K562 (cell line): ENCODE measurements around the gene IREB2. TPM values are rescaled to one million over a fixed set of nuclear protein-coding genes. Genes with fewer than 3 reads are reported as not detected.

ENCODE experiments used
- ATAC-seq: fragments of 200-7000 bp; cut with Tn5 transposase; 3 replicates; pipeline ENCODE4 v1.9.1; 2020; ENCODE audit warnings: moderate library complexity
- BruUV-seq: library from RNA; stranded (reverse); fragments of 400-500 nt; replicated peaks from 2 replicates; lab custom pipeline; 2021; lab: Mats Ljungman, UMichigan
- CTCF ChIA-PET: fragments of 300-600 bp; formaldehyde crosslinking; extraction: SDS; loops from one replicate; lab custom pipeline; 2021; ENCODE audit warnings: low intra/inter-chr PET ratio; lab: Yijun Ruan, JAX
- POLR2A ChIA-PET: fragments of 300-600, 350-650 bp; sonication (Branson Sonifier 250); formaldehyde crosslinking; extraction: SDS; loops from one replicate; lab custom pipeline; 2021; ENCODE audit warnings: antibody characterized with exemption, inconsistent platforms; lab: Yijun Ruan, JAX
- DNase-seq, 4 experiments: peaks; one replicate each; pipeline versions ENCODE4 v3.0.0 to v3.0.0-alpha.2; 2011 to 2018; ENCODE audit warnings: low spot score in 3 of 4, mixed read lengths in 3 of 4; ENCODE audit errors: extremely low read depth in 1 of 4
- FAIRE-seq: peaks from 2 replicates; lab custom pipeline; 2011; peaks lifted over from hg19 to GRCh38; lab: Jason Lieb, UNC
- H2AFZ ChIP-seq: 2 replicates; pipeline ENCODE4 v1.6.0; 2011; ENCODE audit warnings: low read depth, low read length, control low read depth, inconsistent platforms
- H3K27ac ChIP-seq: fragments of 200-600 bp; 3 replicates; pipeline ENCODE4 v1.8.0; 2011; ENCODE audit warnings: low read depth, mild to moderate bottlenecking, control low read depth, inconsistent platforms, low read length, moderate library complexity, mixed read lengths; ENCODE audit errors: extremely low read depth
- H3K27me3 ChIP-seq, 2 experiments: fragments of 300-600 bp in 1 of 2; 2 replicates in 1 of 2; 3 replicates in 1 of 2; pipeline versions ENCODE4 v1.6.0 to v1.8.0; 2011; ENCODE audit warnings: inconsistent platforms in 2 of 2, low read length in 2 of 2, mild to moderate bottlenecking in 1 of 2, mixed read lengths in 1 of 2, moderate library complexity in 1 of 2; ENCODE audit not compliant: control insufficient read depth in 2 of 2, insufficient read depth in 2 of 2
- H3K36me3 ChIP-seq: fragments of 300-600 bp; 3 replicates; pipeline ENCODE4 v1.8.0; 2011; ENCODE audit warnings: mild to moderate bottlenecking, low read length, inconsistent platforms; ENCODE audit not compliant: control insufficient read depth, insufficient read depth
- H3K4me1 ChIP-seq, 2 experiments: fragments of 200-600 bp in 1 of 2; replicated peaks in 1 of 2; 2 replicates in 1 of 2; 3 replicates in 1 of 2; pipeline versions ENCODE4 v1.5.1 to v1.8.0; 2011; ENCODE audit warnings: inconsistent platforms in 2 of 2, low read length in 2 of 2, mild to moderate bottlenecking in 1 of 2, mixed read lengths in 1 of 2, moderate library complexity in 1 of 2; ENCODE audit not compliant: control insufficient read depth in 2 of 2, insufficient read depth in 2 of 2
- H3K4me2 ChIP-seq: 2 replicates; pipeline ENCODE4 v1.6.1; 2011; ENCODE audit warnings: low read length, control low read depth, inconsistent platforms, mixed read lengths; ENCODE audit not compliant: insufficient read depth
- H3K4me3 ChIP-seq: fragments of 200-600 bp; sonication (generic), shearing (Covaris generic); 2 replicates; pipeline ENCODE4 v1.5.1; 2016; ENCODE audit warnings: control low read depth, inconsistent platforms
- H3K79me2 ChIP-seq: fragments of 200-600 bp; 3 replicates; pipeline ENCODE4 v1.8.0; 2011; ENCODE audit warnings: low read length, inconsistent platforms; ENCODE audit not compliant: control insufficient read depth, insufficient read depth
- H3K9ac ChIP-seq, 2 experiments: 2 replicates each; pipeline versions ENCODE4 v1.6.0 to v1.6.1; 2011; ENCODE audit warnings: low read depth in 2 of 2, low read length in 2 of 2, control low read depth in 1 of 2, inconsistent platforms in 1 of 2, mild to moderate bottlenecking in 1 of 2, mixed read lengths in 1 of 2; ENCODE audit not compliant: insufficient read depth in 1 of 2
- H3K9me1 ChIP-seq: one replicate; pipeline ENCODE4 v1.6.0; 2011; ENCODE audit warnings: inconsistent platforms, mild to moderate bottlenecking, low read length, moderate library complexity; ENCODE audit not compliant: control insufficient read depth, insufficient read depth
- H3K9me3 ChIP-seq: replicated peaks from 2 replicates; pipeline ENCODE4 v1.5.1; 2011; ENCODE audit warnings: low read depth, low read length, inconsistent platforms; ENCODE audit not compliant: control insufficient read depth, insufficient read depth
- H4K20me1 ChIP-seq: replicated peaks from 2 replicates; pipeline ENCODE4 v1.6.1; 2011; ENCODE audit warnings: low read length, inconsistent platforms, mixed read lengths; ENCODE audit not compliant: control insufficient read depth, insufficient read depth
- JUNB ChIP-seq: fragments of 450-650 bp; formaldehyde crosslinking; conservative IDR thresholded peaks from 2 replicates; pipeline ENCODE4 v1.4.0; 2020; ENCODE audit warnings: mild to moderate bottlenecking
- MIER1 ChIP-seq: fragments of 450-650 bp; IDR thresholded peaks from 2 replicates; pipeline ENCODE4 v1.6.1; 2016; ENCODE audit warnings: antibody characterized with exemption, mild to moderate bottlenecking, low read depth
- POLR2AphosphoS2 ChIP-seq: IDR thresholded peaks from 2 replicates; pipeline ENCODE4 v1.6.1; 2012; ENCODE audit warnings: low read length, improper control_type of control experiment
- WGBS: fragments of 100-300 bp; shearing (Covaris generic); methylation state at CpG from one replicate; pipeline ENCODE4 v1.1.6; 2016; ENCODE audit warnings: low coverage, mixed read lengths; ENCODE audit not compliant: insufficient coverage; ENCODE audit errors: missing lambda C conversion rate; 5-methylcytosine and 5-hydroxymethylcytosine counted together
- in situ Hi-C: fragments of 300-500 bp; cut with MboI; formaldehyde crosslinking; loops from 4 replicates; pipeline ENCODE4 v1.15.0; 2018; ENCODE audit warnings: inconsistent platforms, mixed read lengths
- intact Hi-C: fragments of 100-400 bp; cut with micrococcal nuclease; formaldehyde crosslinking; loops from 2 replicates; pipeline ENCODE4 v1.14.2; 2022
- polyA plus RNA-seq, 8 experiments: library from polyadenylated mRNA; depleted of rRNA in 4 of 8; stranded (reverse) in 5 of 8; unstranded in 3 of 8; fragments of >200 nt; fragmentation: Nextera tagmentation in 2 of 8; fragmentation: Illumina TruSeq in 1 of 8; extraction: Ambion mirVana in 2 of 8; extraction: Trizol in 1 of 8; gene quantifications; 2 replicates each; pipeline versions ENCODE4 v1.2.1 to v1.2.3, GENCODE V29; 2011 to 2014; ENCODE audit warnings: inconsistent platforms in 1 of 8, missing spikeins in 1 of 8
- total RNA-seq, 7 experiments: library from RNA; depleted of rRNA in 6 of 7; stranded (reverse); fragments of >200 nt in 6 of 7; fragmentation: Illumina TruSeq in 2 of 7; extraction: Trizol in 2 of 7; gene quantifications; 2 replicates each; pipeline versions ENCODE4 v1.2.1 to v1.2.3, GENCODE V29; 2011 to 2021; ENCODE audit warnings: low replicate concordance in 1 of 7

The IREB2 gene
- total and polyA plus RNA-seq, 9 of the 15 experiments (the other 6 are each of a cell fraction or from before 2014, with no cell fraction given) = 16.8 to 61.7 (median 34.0) TPM

- Histone ChIP-seq H3K9me1 (no peaks in the 10 kb centered on the region), H3K4me1 (no peaks in the 10 kb centered on the region), H3K36me3 (peaks cover 55% of the 10 kb centered on the region; the same call in 2 of the 3 replicates), H3K27me3 (no peaks in the 10 kb centered on the region), H3K4me2 (no peak overlapping the region), H2AFZ (no peak overlapping the region), H3K79me2 (no peaks in the 10 kb centered on the region), H3K9me3 (no peaks in the 10 kb centered on the region), H3K27ac (no peak overlapping the region), H3K9ac (no peak overlapping the region), H3K4me3 (no peak overlapping the region), H4K20me1 (no peaks in the 10 kb centered on the region)
- ChIA-PET CTCF (no interaction called here), POLR2A (interaction anchor here (3.1 to 8.1 kb wide), 2 partner anchors 10 to 15 kb away, joined by 22 to 62 read pairs; partner anchors contain the start of genes CHRNA5 and PSMA4)
- no peak for FAIRE-seq
- intact Hi-C loops (no loop called here), in situ Hi-C loops (no loop called here)
- peak; percentile 24 for ATAC-seq
- no peak for DNase-seq
- 38% methylated on average over 3 of the region's 3 CpGs for WGBS
- TF ChIP-seq POLR2AphosphoS2 = peak; percentile 40; the same call in 1 of the 2 replicates
- no peak for TF ChIP-seq JUNB (CRISPR knock-in tag)
- no peak for TF ChIP-seq MIER1
- BruUV-seq = no TSS peak
Observed at GRCh38 chr15:78550815-78551214, 112.8 kb downstream of the IREB2 start.

Other genes starting within 250 kb of the IREB2 start
Only the 7 nearest of the 9 such genes appear.
- gene DNAJA4, start 173.7 kb upstream of the IREB2 start, total RNA-seq (2014; rRNA removed) = not detected in 2 replicates
- gene DNAJA4, start 173.7 kb upstream of the IREB2 start, total RNA-seq (2014; rRNA removed; fragmentation: Illumina TruSeq; extraction: Trizol) = 0.11 TPM in 1 of 2 replicates, not detected in the other
- 0.08 TPM in 1 of 2 replicates, not detected in the other for gene DNAJA4, start 173.7 kb upstream of the IREB2 start, total RNA-seq (2015; rRNA removed; fragmentation: Illumina TruSeq; extraction: Trizol)
- 0.16 and 0.25 TPM in 2 replicates for gene DNAJA4, start 173.7 kb upstream of the IREB2 start, total RNA-seq (2021)
- gene DNAJA4, start 173.7 kb upstream of the IREB2 start, polyA plus RNA-seq (2011; rRNA removed) = 0.05 and 0.15 TPM in 2 replicates
- gene DNAJA4, start 173.7 kb upstream of the IREB2 start, polyA plus RNA-seq (2014; fragmentation: Illumina TruSeq; extraction: Trizol) = not detected in 2 replicates
- gene DNAJA4, start 173.7 kb upstream of the IREB2 start, polyA plus RNA-seq (2014; fragmentation: Nextera tagmentation; extraction: Ambion mirVana) = 1 to 10 TPM in 1 of 2 experiments, under 1 TPM in 1; 0.56 to 1.0 TPM
- 0.09 TPM in 1 of 2 replicates, not detected in the other for gene DNAJA4, start 173.7 kb upstream of the IREB2 start, polyA plus RNA-seq (2014; rRNA removed)
- gene SKIC8, start 138.6 kb upstream of the IREB2 start, total RNA-seq (2014; rRNA removed) = 99.3 and 118 TPM in 2 replicates
- 139 and 146 TPM in 2 replicates for gene SKIC8, start 138.6 kb upstream of the IREB2 start, total RNA-seq (2014; rRNA removed; fragmentation: Illumina TruSeq; extraction: Trizol)
- gene SKIC8, start 138.6 kb upstream of the IREB2 start, total RNA-seq (2015; rRNA removed; fragmentation: Illumina TruSeq; extraction: Trizol) = 152 and 164 TPM in 2 replicates
- 79.5 and 87.3 TPM in 2 replicates for gene SKIC8, start 138.6 kb upstream of the IREB2 start, total RNA-seq (2021)
- 158 and 224 TPM in 2 replicates for gene SKIC8, start 138.6 kb upstream of the IREB2 start, polyA plus RNA-seq (2011; rRNA removed)
- 124 and 127 TPM in 2 replicates for gene SKIC8, start 138.6 kb upstream of the IREB2 start, polyA plus RNA-seq (2014; fragmentation: Illumina TruSeq; extraction: Trizol)
- 100 to 1,000 TPM; 352 to 389 TPM for gene SKIC8, start 138.6 kb upstream of the IREB2 start, polyA plus RNA-seq (2014; fragmentation: Nextera tagmentation; extraction: Ambion mirVana)
- 140 and 168 TPM in 2 replicates for gene SKIC8, start 138.6 kb upstream of the IREB2 start, polyA plus RNA-seq (2014; rRNA removed)
- gene CRABP1, start 97.9 kb upstream of the IREB2 start, total RNA-seq (2014; rRNA removed) = not detected in 2 replicates
- not detected in 2 replicates for gene CRABP1, start 97.9 kb upstream of the IREB2 start, total RNA-seq (2014; rRNA removed; fragmentation: Illumina TruSeq; extraction: Trizol)
- gene CRABP1, start 97.9 kb upstream of the IREB2 start, total RNA-seq (2015; rRNA removed; fragmentation: Illumina TruSeq; extraction: Trizol) = not detected in 2 replicates
- 0.40 and 0.60 TPM in 2 replicates for gene CRABP1, start 97.9 kb upstream of the IREB2 start, total RNA-seq (2021)
- gene CRABP1, start 97.9 kb upstream of the IREB2 start, polyA plus RNA-seq (2011; rRNA removed) = not detected in 2 replicates
- gene CRABP1, start 97.9 kb upstream of the IREB2 start, polyA plus RNA-seq (2014; fragmentation: Illumina TruSeq; extraction: Trizol) = not detected in 2 replicates
- not detected for gene CRABP1, start 97.9 kb upstream of the IREB2 start, polyA plus RNA-seq (2014; fragmentation: Nextera tagmentation; extraction: Ambion mirVana)
- gene CRABP1, start 97.9 kb upstream of the IREB2 start, polyA plus RNA-seq (2014; rRNA removed) = not detected in 2 replicates
- 1.9 and 4.8 TPM in 2 replicates for gene HYKK, start 69.4 kb downstream of the IREB2 start, total RNA-seq (2014; rRNA removed)
- gene HYKK, start 69.4 kb downstream of the IREB2 start, total RNA-seq (2014; rRNA removed; fragmentation: Illumina TruSeq; extraction: Trizol) = 5.0 and 6.8 TPM in 2 replicates
- gene HYKK, start 69.4 kb downstream of the IREB2 start, total RNA-seq (2015; rRNA removed; fragmentation: Illumina TruSeq; extraction: Trizol) = 4.0 and 4.3 TPM in 2 replicates
- gene HYKK, start 69.4 kb downstream of the IREB2 start, total RNA-seq (2021) = 3.5 and 3.9 TPM in 2 replicates
- gene HYKK, start 69.4 kb downstream of the IREB2 start, polyA plus RNA-seq (2011; rRNA removed) = 4.5 and 6.1 TPM in 2 replicates
- gene HYKK, start 69.4 kb downstream of the IREB2 start, polyA plus RNA-seq (2014; fragmentation: Illumina TruSeq; extraction: Trizol) = 5.7 TPM in 2 replicates
- gene HYKK, start 69.4 kb downstream of the IREB2 start, polyA plus RNA-seq (2014; fragmentation: Nextera tagmentation; extraction: Ambion mirVana) = 1 to 10 TPM; 3.0 to 3.1 TPM
- 3.5 and 5.1 TPM in 2 replicates for gene HYKK, start 69.4 kb downstream of the IREB2 start, polyA plus RNA-seq (2014; rRNA removed)
- 283 and 304 TPM in 2 replicates for gene PSMA4, start 102.2 kb downstream of the IREB2 start, total RNA-seq (2014; rRNA removed)
- 651 and 732 TPM in 2 replicates for gene PSMA4, start 102.2 kb downstream of the IREB2 start, total RNA-seq (2014; rRNA removed; fragmentation: Illumina TruSeq; extraction: Trizol)
- 546 and 601 TPM in 2 replicates for gene PSMA4, start 102.2 kb downstream of the IREB2 start, total RNA-seq (2015; rRNA removed; fragmentation: Illumina TruSeq; extraction: Trizol)
- 388 and 422 TPM in 2 replicates for gene PSMA4, start 102.2 kb downstream of the IREB2 start, total RNA-seq (2021)
- gene PSMA4, start 102.2 kb downstream of the IREB2 start, polyA plus RNA-seq (2011; rRNA removed) = 597 and 814 TPM in 2 replicates
- gene PSMA4, start 102.2 kb downstream of the IREB2 start, polyA plus RNA-seq (2014; fragmentation: Illumina TruSeq; extraction: Trizol) = 747 and 790 TPM in 2 replicates
- 1,000 to 10,000 TPM; 1,794 to 1,857 TPM for gene PSMA4, start 102.2 kb downstream of the IREB2 start, polyA plus RNA-seq (2014; fragmentation: Nextera tagmentation; extraction: Ambion mirVana)
- 531 and 666 TPM in 2 replicates for gene PSMA4, start 102.2 kb downstream of the IREB2 start, polyA plus RNA-seq (2014; rRNA removed)
- 6.0 and 6.5 TPM in 2 replicates for gene CHRNA5, start 127.3 kb downstream of the IREB2 start, total RNA-seq (2014; rRNA removed)
- gene CHRNA5, start 127.3 kb downstream of the IREB2 start, total RNA-seq (2014; rRNA removed; fragmentation: Illumina TruSeq; extraction: Trizol) = 16.1 and 17.3 TPM in 2 replicates
- 8.0 and 11.0 TPM in 2 replicates for gene CHRNA5, start 127.3 kb downstream of the IREB2 start, total RNA-seq (2015; rRNA removed; fragmentation: Illumina TruSeq; extraction: Trizol)
- gene CHRNA5, start 127.3 kb downstream of the IREB2 start, total RNA-seq (2021) = 13.4 and 14.9 TPM in 2 replicates
- gene CHRNA5, start 127.3 kb downstream of the IREB2 start, polyA plus RNA-seq (2011; rRNA removed) = 6.1 and 13.6 TPM in 2 replicates
- gene CHRNA5, start 127.3 kb downstream of the IREB2 start, polyA plus RNA-seq (2014; fragmentation: Illumina TruSeq; extraction: Trizol) = 11.4 and 12.4 TPM in 2 replicates
- 1 to 10 TPM; 2.8 to 3.4 TPM for gene CHRNA5, start 127.3 kb downstream of the IREB2 start, polyA plus RNA-seq (2014; fragmentation: Nextera tagmentation; extraction: Ambion mirVana)
- 7.1 and 11.7 TPM in 2 replicates for gene CHRNA5, start 127.3 kb downstream of the IREB2 start, polyA plus RNA-seq (2014; rRNA removed)
- gene CHRNA3, start 182.8 kb downstream of the IREB2 start, total RNA-seq (2014; rRNA removed) = not detected in 2 replicates
- not detected in 2 replicates for gene CHRNA3, start 182.8 kb downstream of the IREB2 start, total RNA-seq (2014; rRNA removed; fragmentation: Illumina TruSeq; extraction: Trizol)
- gene CHRNA3, start 182.8 kb downstream of the IREB2 start, total RNA-seq (2015; rRNA removed; fragmentation: Illumina TruSeq; extraction: Trizol) = not detected in 2 replicates
- gene CHRNA3, start 182.8 kb downstream of the IREB2 start, total RNA-seq (2021) = not detected in 2 replicates
- not detected in 2 replicates for gene CHRNA3, start 182.8 kb downstream of the IREB2 start, polyA plus RNA-seq (2011; rRNA removed)
- gene CHRNA3, start 182.8 kb downstream of the IREB2 start, polyA plus RNA-seq (2014; fragmentation: Illumina TruSeq; extraction: Trizol) = not detected in 2 replicates
- gene CHRNA3, start 182.8 kb downstream of the IREB2 start, polyA plus RNA-seq (2014; fragmentation: Nextera tagmentation; extraction: Ambion mirVana) = under 1 TPM in 1 of 2 experiments, not detected in 1; 0.01 TPM
- not detected in 2 replicates for gene CHRNA3, start 182.8 kb downstream of the IREB2 start, polyA plus RNA-seq (2014; rRNA removed)